H1 (cell line): ENCODE results near the gene RNF4. TPM values are rescaled to one million over a fixed set of nuclear protein-coding genes. Genes with fewer than 3 reads are reported as not detected.

Source experiments
- BCL11A ChIP-seq, 2 experiments: IDR thresholded peaks; one replicate each; pipeline ENCODE4 v1.6.1; 2011; ENCODE audit warnings: low read depth in 2 of 2, low read length in 2 of 2, mild to moderate bottlenecking in 2 of 2
- CBX5 ChIP-seq: fragments of 300-800, 300-1000 bp; sonication (generic); IDR thresholded peaks from 2 replicates; pipeline ENCODE4 v1.7.1; 2016; ENCODE audit warnings: antibody characterized with exemption, low read length, low read depth
- CHD2 ChIP-seq: IDR thresholded peaks from 2 replicates; pipeline ENCODE4 v1.6.1; 2012; ENCODE audit warnings: low read length, improper control_type of control experiment
- CHD7 ChIP-seq: fragments of 300-600 bp; sonication (generic); IDR thresholded peaks from 2 replicates; pipeline ENCODE4 v1.7.1; 2012; ENCODE audit warnings: low read length, moderate library complexity, mild to moderate bottlenecking, inconsistent platforms; ENCODE audit not compliant: insufficient replicate concordance
- CREB1 ChIP-seq: IDR thresholded peaks from 2 replicates; pipeline ENCODE4 v1.6.1; 2012; ENCODE audit warnings: inconsistent platforms
- GTF2F1 ChIP-seq: IDR thresholded peaks from 2 replicates; pipeline ENCODE4 v1.6.1; 2012; ENCODE audit warnings: low read depth, low read length, improper control_type of control experiment, borderline replicate concordance
- HDAC2 ChIP-seq, 2 experiments: fragments of 300-600 bp in 1 of 2; sonication (generic) in 1 of 2; IDR thresholded peaks; 2 replicates each; pipeline ENCODE4 v1.6.1; 2011 to 2012; ENCODE audit warnings: low read depth in 2 of 2, low read length in 2 of 2, mild to moderate bottlenecking in 2 of 2, moderate library complexity in 2 of 2, borderline replicate concordance in 1 of 2, inconsistent platforms in 1 of 2
- HDAC6 ChIP-seq: IDR thresholded peaks from one replicate; pipeline ENCODE4 v1.7.1; 2012; ENCODE audit warnings: low read depth, mild to moderate bottlenecking, inconsistent platforms, low read length, moderate library complexity
- JUND ChIP-seq: IDR thresholded peaks from 2 replicates; pipeline ENCODE4 v1.6.1; 2011; ENCODE audit warnings: mild to moderate bottlenecking, improper control_type of control experiment, low read length
- RFX5 ChIP-seq: IDR thresholded peaks from 2 replicates; pipeline ENCODE4 v1.6.1; 2011; ENCODE audit warnings: low read depth, low read length, improper control_type of control experiment, borderline replicate concordance
- SAP30 ChIP-seq: fragments of 300-600 bp; sonication (generic); IDR thresholded peaks from 2 replicates; pipeline ENCODE4 v1.7.1; 2012; ENCODE audit warnings: low read length, moderate library complexity, mild to moderate bottlenecking, inconsistent platforms; ENCODE audit not compliant: insufficient read depth, insufficient replicate concordance
- SIX5 ChIP-seq: IDR thresholded peaks from 2 replicates; pipeline ENCODE4 v1.6.1; 2011; ENCODE audit warnings: mild to moderate bottlenecking, low read depth, low read length
- ZNF274 ChIP-seq: IDR thresholded peaks from 2 replicates; pipeline ENCODE4 v1.7.0; 2012; ENCODE audit warnings: low read length, borderline replicate concordance; ENCODE audit errors: extremely low read depth
- polyA plus RNA-seq, 7 experiments: library from polyadenylated mRNA; depleted of rRNA in 3 of 7; stranded (reverse) in 5 of 7; unstranded in 2 of 7; fragments of >200 nt in 5 of 7; fragments of 200-250 nt in 2 of 7; gene quantifications; 1 replicate in 5 of 7; 2 replicates in 1 of 7; 4 replicates in 1 of 7; pipeline versions ENCODE4 v1.2.1 to v1.2.3, GENCODE V29; 2011 to 2013; ENCODE audit warnings: missing spikeins in 2 of 7, mixed read lengths in 2 of 7
- total RNA-seq: library from RNA; stranded (reverse); fragmentation: NEBNext Ultra II Directional; extraction: Animal tissue kit (Norgen Biotek cat#: 25700); gene quantifications from 2 replicates; pipeline ENCODE4 v1.2.1, GENCODE V29; 2021

The RNF4 gene
- total and polyA plus RNA-seq, 2 of the 8 experiments (the other 6 are each of a cell fraction or from before 2014, with no cell fraction given): 68.2 to 78.9 TPM

- no peak for TF ChIP-seq CHD7
- TF ChIP-seq RFX5: no peak
- no peak for TF ChIP-seq SIX5
- TF ChIP-seq JUND: no peak
- no peak for TF ChIP-seq CREB1
- no peak for TF ChIP-seq GTF2F1
- no peak for TF ChIP-seq CHD2
- TF ChIP-seq ZNF274: no peak
- no peak for TF ChIP-seq CBX5
- TF ChIP-seq BCL11A (IDR thresholded peaks at IDR 0.05; ENCODE audit: low read depth in 2 of 2, low read length in 2 of 2): no peak
- TF ChIP-seq HDAC6: no peak
- TF ChIP-seq SAP30: no peak
- TF ChIP-seq HDAC2 (IDR thresholded peaks at IDR 0.05; ENCODE audit: borderline replicate concordance in 1 of 2, low read depth in 2 of 2, low read length in 2 of 2): no peak
Observed at GRCh38 chr4:2497931-2498330, 29.0 kb downstream of the RNF4 start (continued).
